Limb (tissue), 2 donors: Measurements from ENCODE around the gene PTPRN2.
A peak's percentile ranks its signal among the peaks of the same experiment; 100 is the strongest.

Source experiments
- DNase-seq, 2 donors: peaks; one replicate each; pipeline ENCODE4 v3.0.0-alpha.2; 2016; ENCODE audit errors: extremely low spot score in 2 of 2

Gene PTPRN2

GRCh38 chr7:158282461-158283001, 305.1 kb downstream of the PTPRN2 start:
- peak in 1 of 2 donors; percentile 18 for DNase-seq

DNA sequence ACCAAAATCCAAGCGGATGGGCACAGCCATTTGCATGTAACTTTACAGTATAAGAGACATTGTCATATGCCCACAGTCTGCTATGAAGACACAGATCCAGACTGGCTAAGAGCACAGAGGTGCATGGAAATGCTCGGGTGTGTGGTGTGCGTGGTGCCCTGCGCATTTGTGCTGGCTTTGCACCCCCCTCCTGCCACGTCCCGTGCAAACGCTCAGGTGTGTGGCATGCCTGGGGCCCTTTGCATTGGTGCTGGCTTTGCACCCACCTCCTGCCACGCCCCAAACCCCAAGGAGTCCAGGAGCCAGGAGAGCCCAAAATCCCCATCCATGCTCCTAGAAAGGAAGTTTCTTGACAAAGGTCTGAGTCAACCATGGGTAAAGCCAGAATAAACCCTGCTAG, 306.2 kb downstream of the PTPRN2 start:
- DNase-seq = peak in 1 of 2 donors; percentile 5

GRCh38 chr7:158280448-158281144, 307.0 kb downstream of the PTPRN2 start:
- peak in 1 of 2 donors; percentile 12 for DNase-seq

- peak in 1 of 2 donors; percentile 12 for DNase-seq
These were observed 307.8 kb downstream of the PTPRN2 start for GRCh38 chr7:158279539-158280447.

GRCh38 chr7:158278745-158279320, 308.8 kb downstream of the PTPRN2 start:
- peak in 1 of 2 donors; percentile 4 for DNase-seq

DNA sequence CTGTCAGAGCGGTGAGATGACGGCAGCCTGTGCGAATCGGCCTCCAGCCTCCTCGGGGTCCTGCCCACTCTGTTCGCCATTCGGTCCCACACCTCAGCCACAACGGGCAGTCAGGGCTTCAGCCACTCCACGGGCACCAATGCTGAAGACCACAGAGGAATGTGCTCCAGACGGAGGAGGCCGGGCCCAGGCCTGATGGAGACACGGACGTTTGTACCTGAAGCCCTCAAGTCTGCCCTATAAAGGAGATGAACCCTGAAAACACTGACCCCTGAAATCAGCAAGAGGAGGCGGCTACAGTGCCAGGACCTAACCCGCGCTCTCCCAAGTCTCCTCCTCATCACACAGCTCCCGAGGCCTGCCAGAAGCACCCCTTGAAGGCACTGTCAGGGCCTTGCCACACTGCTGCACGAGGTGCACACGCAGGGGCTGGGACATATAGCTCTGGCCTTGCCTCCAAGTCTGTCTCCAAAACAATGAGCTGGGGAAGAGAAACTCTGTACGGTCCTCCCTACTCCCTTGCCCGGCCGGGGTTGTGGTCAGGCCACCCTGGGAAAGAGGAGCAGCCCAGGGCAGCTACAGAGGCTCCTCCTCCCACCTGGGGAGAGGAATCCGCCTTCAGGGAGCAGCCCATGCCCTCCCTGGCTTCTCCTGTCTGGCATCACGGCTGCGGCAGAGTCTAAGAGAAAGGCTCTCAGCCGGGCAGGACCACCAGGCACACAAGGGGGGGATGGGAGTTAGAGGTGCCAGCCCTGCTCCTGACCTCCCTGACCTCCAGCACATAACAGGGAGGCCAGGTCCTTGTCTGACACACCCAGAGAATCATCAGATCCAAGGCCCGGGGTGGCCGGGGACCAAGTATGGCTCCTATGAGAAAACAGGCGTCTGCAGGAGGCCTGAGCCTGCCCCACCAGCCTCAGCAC, 310.1 kb downstream of the PTPRN2 start:
- peak in 1 of 2 donors; percentile 22 for DNase-seq

DNA sequence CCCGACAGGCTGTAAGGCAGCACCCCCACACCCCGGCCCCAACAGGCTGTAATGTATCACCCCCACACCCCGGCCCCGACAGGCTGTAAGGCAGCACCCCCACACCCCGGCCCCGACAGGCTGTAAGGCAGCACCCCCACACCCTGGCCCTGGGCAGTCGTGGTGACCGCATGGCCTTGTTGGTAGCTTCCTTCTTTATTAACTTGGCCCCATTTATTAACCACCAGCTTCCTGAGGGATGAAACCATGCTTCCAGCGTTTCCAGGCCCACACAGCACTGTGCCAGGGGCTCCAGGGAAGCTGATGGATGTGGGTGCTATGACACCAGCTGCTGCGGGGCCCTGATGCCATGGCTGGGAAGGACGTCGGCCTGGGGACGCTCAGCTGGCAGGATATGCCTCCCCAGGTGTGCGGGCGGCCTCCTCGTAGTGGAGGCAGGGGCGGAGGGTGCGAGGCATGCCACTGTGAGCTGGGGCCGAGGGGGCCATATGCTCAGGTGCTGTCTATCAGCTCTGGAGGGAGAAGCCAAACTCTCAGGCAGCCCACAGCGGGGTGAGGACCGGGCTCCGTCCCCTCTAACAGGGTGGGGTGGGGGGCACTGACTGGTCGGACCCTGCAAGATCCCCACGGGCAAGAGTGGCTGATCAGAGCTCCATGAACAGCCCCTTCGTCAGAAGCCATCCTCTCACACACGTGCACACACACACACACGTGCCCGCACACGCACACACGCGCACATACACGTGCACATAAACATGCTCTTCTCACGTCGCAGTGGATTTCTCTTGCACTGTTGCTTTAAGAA, 311.0 kb downstream of the PTPRN2 start:
- DNase-seq = peak in 1 of 2 donors; percentile 12

DNA sequence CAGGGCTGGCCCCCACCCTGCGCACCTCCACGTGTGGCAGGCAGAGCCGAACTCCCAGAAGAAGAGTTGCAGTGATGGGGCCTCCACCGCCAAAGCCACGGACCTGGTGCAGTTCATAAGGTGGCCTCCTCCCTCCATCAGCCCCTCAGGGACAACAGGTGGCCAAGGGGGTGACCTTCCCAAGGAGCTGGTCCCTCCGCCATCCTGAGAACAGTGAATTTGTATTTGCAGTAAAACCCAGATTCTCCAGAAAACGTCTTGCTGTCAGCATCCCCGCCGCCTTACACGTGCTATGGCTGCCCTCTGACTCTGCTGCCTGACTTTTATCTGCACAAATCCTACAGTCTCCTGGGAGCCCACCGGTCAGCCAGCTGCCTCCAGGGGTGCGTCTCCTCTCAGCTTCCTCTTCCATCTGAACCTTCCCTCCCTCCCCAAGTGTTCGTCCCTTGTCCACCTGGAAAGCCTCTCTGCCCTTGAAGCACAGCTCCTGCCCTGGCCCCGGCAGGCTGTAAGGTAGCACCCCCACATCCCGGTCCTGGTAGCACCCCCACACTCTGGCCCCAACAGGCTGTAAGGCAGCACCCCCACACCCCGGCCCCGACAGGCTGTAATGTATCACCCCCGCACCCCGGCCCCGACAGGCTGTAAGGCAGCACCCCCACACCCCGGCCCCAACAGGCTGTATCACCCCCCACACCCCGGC, 311.8 kb downstream of the PTPRN2 start:
- peak in 1 of 2 donors; percentile 22 for DNase-seq

DNA sequence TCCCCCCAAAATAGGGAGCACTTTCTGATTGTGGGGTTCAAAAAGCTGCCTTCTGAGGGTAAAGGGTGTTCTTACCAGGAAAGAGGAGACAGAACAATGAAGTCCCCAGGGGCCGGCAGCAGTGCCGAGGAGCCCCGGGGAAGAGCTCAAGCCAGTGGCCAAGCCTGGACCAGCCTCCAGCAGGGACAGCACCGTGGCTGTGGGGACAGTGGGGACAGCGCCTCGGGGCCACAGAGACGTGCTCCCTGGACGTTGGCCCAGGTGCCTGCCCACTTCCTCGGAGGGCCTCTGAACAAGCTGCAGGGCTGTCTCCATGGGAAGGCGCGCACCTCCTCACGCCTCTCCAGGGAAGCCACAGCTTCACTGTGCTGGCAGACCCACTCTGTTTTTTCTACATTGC, 312.6 kb downstream of the PTPRN2 start:
- peak in 1 of 2 donors; percentile 10 for DNase-seq

- DNase-seq = peak in 1 of 2 donors; percentile 17
These were observed 313.2 kb downstream of the PTPRN2 start for GRCh38 chr7:158274404-158274811.

GRCh38 chr7:158273756-158274342, 313.8 kb downstream of the PTPRN2 start:
- DNase-seq = peak in 1 of 2 donors; percentile 26

DNA sequence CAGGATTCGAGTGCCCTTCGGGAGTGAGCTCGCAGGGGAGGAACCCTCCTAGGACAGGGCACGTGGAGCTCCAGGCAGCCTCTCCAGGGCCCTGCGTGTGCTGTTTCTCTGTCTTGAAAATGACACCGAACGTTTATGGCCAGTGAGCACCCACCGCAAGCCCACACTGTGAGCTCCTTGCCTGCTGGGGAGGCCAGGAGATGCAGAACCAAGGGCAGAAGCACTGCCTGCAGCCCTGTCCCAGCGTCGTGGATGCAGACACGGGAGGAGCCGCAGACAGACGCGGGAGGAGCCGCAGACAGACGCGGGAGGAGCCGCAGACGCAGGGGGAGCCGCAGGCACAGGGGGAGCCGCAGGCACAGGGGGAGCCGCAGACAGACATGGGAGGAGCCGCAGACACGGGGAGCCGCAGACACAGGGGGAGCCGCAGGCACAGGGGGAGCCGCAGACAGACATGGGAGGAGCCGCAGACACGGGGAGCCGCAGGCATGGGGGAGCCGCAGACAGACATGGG, 314.4 kb downstream of the PTPRN2 start:
- DNase-seq = peak in 1 of 2 donors; percentile 17

- no peak for DNase-seq
These were observed 315.0 kb downstream of the PTPRN2 start for GRCh38 chr7:158272509-158273137.

DNA sequence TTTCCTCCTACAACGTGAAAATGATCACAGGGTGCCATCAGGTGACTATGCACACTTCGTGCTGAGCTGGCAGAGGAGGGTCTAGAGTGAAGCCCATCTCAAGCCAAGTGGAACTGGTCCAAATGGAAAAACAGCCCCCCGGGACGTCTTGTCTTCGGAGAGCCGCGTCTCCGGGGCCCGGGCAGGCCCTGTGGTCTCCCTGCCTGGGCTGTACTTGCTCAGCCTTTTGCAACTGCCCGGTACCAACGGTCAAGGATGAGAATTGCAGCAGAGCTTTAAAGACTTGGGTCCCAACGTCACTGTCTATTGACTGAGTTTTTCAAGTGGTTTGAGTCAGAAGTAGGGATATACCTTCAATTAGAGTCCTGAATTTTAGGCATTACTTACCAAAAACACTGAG, 315.5 kb downstream of the PTPRN2 start:
- no peak for DNase-seq

GRCh38 chr7:158271646-158272045, 316.0 kb downstream of the PTPRN2 start:
- no peak for DNase-seq

DNA sequence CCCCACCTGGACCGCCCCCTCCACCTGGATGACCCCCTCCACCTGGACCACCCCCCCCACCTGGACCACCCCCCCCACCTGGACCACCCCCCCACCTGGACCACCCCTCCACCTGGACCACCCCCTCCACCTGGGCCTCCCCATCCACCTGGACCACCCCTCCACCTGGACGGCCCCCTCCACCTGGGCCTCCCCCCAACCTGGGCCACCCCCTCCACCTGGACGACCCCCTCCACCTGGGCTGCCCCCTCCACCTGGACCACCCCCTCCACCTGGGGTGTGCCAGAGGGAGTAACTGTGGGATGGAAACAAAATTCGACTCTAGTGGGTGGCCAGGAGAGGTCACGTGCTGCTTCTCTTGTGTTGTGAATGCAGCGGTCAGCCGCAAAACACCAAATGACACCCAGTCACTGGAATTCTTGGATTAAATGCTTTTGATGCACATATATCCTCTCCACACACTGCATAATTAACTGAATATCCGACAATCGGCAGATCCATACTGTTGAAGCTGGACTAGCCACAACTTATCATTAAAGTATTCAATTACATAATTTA, 316.7 kb downstream of the PTPRN2 start:
- DNase-seq = no peak

GRCh38 chr7:158270106-158270775, 317.4 kb downstream of the PTPRN2 start:
- no peak for DNase-seq
